Loucy (cell line): ENCODE measurements around the gene LIMK2.
A peak's percentile ranks its signal among the peaks of the same experiment; 100 is the strongest.
"Not testable (repeated sequence)": the region's sequence is repeated elsewhere in the genome, so short reads cannot be mapped to it uniquely, and the experiment has no call there.

ENCODE experiments used
- H2AFZ ChIP-seq: fragments of 200-600 bp; sonication (generic); 2 replicates; pipeline ENCODE4 v1.6.0; 2016; ENCODE audit warnings: antibody characterized with exemption, mild to moderate bottlenecking, low read length, moderate library complexity
- H3F3A ChIP-seq: fragments of 200-600 bp; 2 replicates; pipeline ENCODE4 v1.6.0; 2016; ENCODE audit warnings: antibody characterized with exemption, low read depth, mild to moderate bottlenecking
- H3K27me3 ChIP-seq: fragments of 200-600 bp; sonication (generic); 2 replicates; pipeline ENCODE4 v1.6.1; 2014; ENCODE audit warnings: low read length, mild to moderate bottlenecking; ENCODE audit not compliant: insufficient read depth, poor library complexity, severe bottlenecking
- H3K36me3 ChIP-seq: fragments of 200-600 bp; sonication (generic); 2 replicates; pipeline ENCODE4 v1.6.1; 2016; ENCODE audit warnings: low read length; ENCODE audit not compliant: insufficient read depth
- H3K4me1 ChIP-seq: fragments of 200-600 bp; sonication (generic); 2 replicates; pipeline ENCODE4 v1.5.1; 2014; ENCODE audit warnings: low read length, mild to moderate bottlenecking; ENCODE audit not compliant: insufficient read depth, poor library complexity, severe bottlenecking
- H3K4me2 ChIP-seq: fragments of 200-600 bp; sonication (generic); 2 replicates; pipeline ENCODE4 v1.6.0; 2014; ENCODE audit warnings: antibody characterized with exemption, low read length, low read depth, mild to moderate bottlenecking; ENCODE audit not compliant: poor library complexity, severe bottlenecking
- H3K4me3 ChIP-seq: fragments of 200-600 bp; sonication (generic); 2 replicates; pipeline ENCODE4 v1.5.1; 2014; ENCODE audit warnings: low read length, mild to moderate bottlenecking, mixed read lengths; ENCODE audit not compliant: poor library complexity, severe bottlenecking
- H3K79me2 ChIP-seq: fragments of 200-600 bp; sonication (generic); 2 replicates; pipeline ENCODE4 v1.6.1; 2014; ENCODE audit warnings: low read length; ENCODE audit not compliant: insufficient read depth
- H3K9ac ChIP-seq: fragments of 200-600 bp; sonication (generic); 2 replicates; pipeline ENCODE4 v1.6.0; 2014; ENCODE audit warnings: mild to moderate bottlenecking, low read depth, low read length, moderate library complexity; ENCODE audit not compliant: poor library complexity, severe bottlenecking
- H3K9me2 ChIP-seq: fragments of 200-600 bp; sonication (generic); replicated peaks from 2 replicates; pipeline ENCODE4 v1.6.1; 2016; ENCODE audit warnings: low read depth, low read length, mixed read lengths
- H3K9me3 ChIP-seq: fragments of 200-600 bp; sonication (generic); 2 replicates; pipeline ENCODE4 v1.6.1; 2014; ENCODE audit warnings: mild to moderate bottlenecking, antibody characterized with exemption, low read length, low read depth; ENCODE audit not compliant: insufficient read depth
- H4K20me1 ChIP-seq: fragments of 200-600 bp; sonication (generic); 2 replicates; pipeline ENCODE4 v1.6.0; 2014; ENCODE audit warnings: antibody characterized with exemption, low read length, mild to moderate bottlenecking; ENCODE audit not compliant: insufficient read depth, poor library complexity, severe bottlenecking
- CTCF ChIP-seq: fragments of 200-600 bp; sonication (generic); conservative IDR thresholded peaks from 2 replicates; pipeline ENCODE4 v1.5.1; 2014; ENCODE audit warnings: mild to moderate bottlenecking, antibody characterized with exemption, low read length
- EZH2phosphoT487 ChIP-seq: fragments of 200-600 bp; IDR thresholded peaks from 2 replicates; pipeline ENCODE4 v1.6.1; 2018; ENCODE audit warnings: antibody characterized with exemption, mild to moderate bottlenecking, moderate library complexity, borderline replicate concordance

The LIMK2 gene

GRCh38 chr22:31221084-31221483, 9.0 kb downstream of the LIMK2 start:
- TF ChIP-seq CTCF (no peak), EZH2phosphoT487 (no peak)
- no peaks in the 10 kb centered on the region for H3F3A ChIP-seq
- no peak overlapping the region for H3K4me2 ChIP-seq
- peaks cover 81% of the 10 kb centered on the region for H3K79me2 ChIP-seq
- H3K4me1 ChIP-seq, result peaks cover 35% of the 10 kb centered on the region
- H3K9me2 ChIP-seq, result no peaks in the 10 kb centered on the region
- H3K4me3 ChIP-seq, result no peak overlapping the region
- H3K27me3 ChIP-seq, result no peaks in the 10 kb centered on the region
- H3K9ac ChIP-seq, result no peak overlapping the region
- no peaks in the 10 kb centered on the region for H3K9me3 ChIP-seq
- 0 out of 2 replicates have a peak, but pooled peaks cover 4% of the 10 kb centered on the region for H3K36me3 ChIP-seq
- H4K20me1 ChIP-seq, result peaks cover 7% of the 10 kb centered on the region
- no peak overlapping the region for H2AFZ ChIP-seq

GRCh38 chr22:31222736-31223135, 10.6 kb downstream of the LIMK2 start:
- Histone ChIP-seq H3K9ac (no peak overlapping the region), H3F3A (no peaks in the 10 kb centered on the region), H3K4me2 (peak overlapping the region; percentile 32), H3K79me2 (peaks cover 80% of the 10 kb centered on the region), H3K27me3 (no peaks in the 10 kb centered on the region), H3K4me3 (no peak overlapping the region), H3K4me1 (peaks cover 22% of the 10 kb centered on the region), H3K9me3 (no peaks in the 10 kb centered on the region), H3K36me3 (peaks cover 16% of the 10 kb centered on the region; the same call in 1 of the 2 replicates), H2AFZ (no peak overlapping the region), H3K9me2 (no peaks in the 10 kb centered on the region), H4K20me1 (peaks cover 4% of the 10 kb centered on the region)
- no peak for TF ChIP-seq EZH2phosphoT487
- no peak for TF ChIP-seq CTCF

GRCh38 chr22:31223786-31224191, 11.7 kb downstream of the LIMK2 start:
- H3K4me3 ChIP-seq, result no peak overlapping the region
- no peaks in the 10 kb centered on the region for H3F3A ChIP-seq
- H3K9ac ChIP-seq, result no peak overlapping the region
- no peak for TF ChIP-seq EZH2phosphoT487
- TF ChIP-seq CTCF, result no peak
- no peak overlapping the region for H2AFZ ChIP-seq
- peaks cover 4% of the 10 kb centered on the region for H4K20me1 ChIP-seq
- H3K27me3 ChIP-seq, result no peaks in the 10 kb centered on the region
- H3K4me2 ChIP-seq, result no peak overlapping the region
- H3K79me2 ChIP-seq, result peaks cover 78% of the 10 kb centered on the region
- peaks cover 13% of the 10 kb centered on the region for H3K4me1 ChIP-seq
- H3K9me2 ChIP-seq, result no peaks in the 10 kb centered on the region
- H3K36me3 ChIP-seq, result peaks cover 18% of the 10 kb centered on the region; the same call in 1 of the 2 replicates
- no peaks in the 10 kb centered on the region for H3K9me3 ChIP-seq

GRCh38 chr22:31224691-31225090, 12.6 kb downstream of the LIMK2 start:
- not testable (repeated sequence) for H4K20me1 ChIP-seq, H3K9ac ChIP-seq, H3F3A ChIP-seq, H3K27me3 ChIP-seq, H3K4me2 ChIP-seq, H3K9me3 ChIP-seq, H3K9me2 ChIP-seq, H3K4me3 ChIP-seq, H2AFZ ChIP-seq
- Histone ChIP-seq H3K79me2 (peaks cover 77% of the 10 kb centered on the region), H3K4me1 (peaks cover 17% of the 10 kb centered on the region), H3K36me3 (peaks cover 18% of the 10 kb centered on the region; the same call in 1 of the 2 replicates)
